ENCODE results near the gene ATXN1.

GRCh38 chr6:16344756-16345155 lies 416.5 kb downstream of the ATXN1 start:
- TF ChIP-seq CTCF (IDR thresholded peaks at IDR 0.05; ENCODE audit: poor library complexity, severe bottlenecking) (no peak), MXI1 (conservative IDR thresholded peaks at IDR 0.05; ENCODE audit: poor library complexity, severe bottlenecking) (no peak), TAF1 (IDR thresholded peaks at IDR 0.05; ENCODE audit: low read depth) (no peak), EP300 (conservative IDR thresholded peaks at IDR 0.05; ENCODE audit: poor library complexity, severe bottlenecking) (no peak), SMC3 (conservative IDR thresholded peaks at IDR 0.05; ENCODE audit: poor library complexity) (no peak)

All from neural cell (in vitro differentiated cells).